Stimulated activated CD8-positive, alpha-beta memory T cell treated with anti-CD3 and anti-CD28 coated beads, Interleukin-15, amount 100 ng/mL, for 48 hours (primary cell): Measurements from ENCODE around the gene RIOX2.

Source experiments
- DNase-seq, 2 donors: peaks; one replicate each; pipeline ENCODE4 v3.0.0-alpha.2; 2020; ENCODE audit warnings: low read depth in 2 of 2

RIOX2 gene

GRCh38 chr3:97990624-97991292 lies 18.5 kb upstream of the RIOX2 start:
- DNase-seq: no peak

GRCh38 chr3:97988784-97989568 lies 16.7 kb upstream of the RIOX2 start:
- no peak for DNase-seq

GRCh38 chr3:97987306-97987705 lies 15.1 kb upstream of the RIOX2 start:
- DNase-seq: no peak

- no peak for DNase-seq
These were observed 11.8 kb upstream of the RIOX2 start for GRCh38 chr3:97983933-97984491.

GRCh38 chr3:97981886-97982285 lies 9.7 kb upstream of the RIOX2 start:
- DNase-seq: no peak

- no peak for DNase-seq
These were observed 7.4 kb upstream of the RIOX2 start for GRCh38 chr3:97979610-97980009.

GRCh38 chr3:97975466-97975865 lies 3.2 kb upstream of the RIOX2 start:
- no peak for DNase-seq

- DNase-seq: no peak
These were observed 2.8 kb upstream of the RIOX2 start for GRCh38 chr3:97974996-97975395.

GRCh38 chr3:97972976-97973375 lies 745 bp upstream of the RIOX2 start:
- DNase-seq: no peak

GRCh38 chr3:97970956-97971620 lies 1.1 kb downstream of the RIOX2 start:
- DNase-seq: no peak

- no peak for DNase-seq
These were observed 2.1 kb downstream of the RIOX2 start for GRCh38 chr3:97970156-97970555.

- no peak for DNase-seq
These were observed 2.7 kb downstream of the RIOX2 start for GRCh38 chr3:97969541-97969940.

GRCh38 chr3:97968376-97968775 lies 3.9 kb downstream of the RIOX2 start:
- no peak for DNase-seq

- DNase-seq: no peak
These were observed 4.3 kb downstream of the RIOX2 start for GRCh38 chr3:97967966-97968365.

GRCh38 chr3:97960993-97961766 lies 11.1 kb downstream of the RIOX2 start:
- DNase-seq: no peak

- DNase-seq: no peak
These were observed 11.7 kb downstream of the RIOX2 start for GRCh38 chr3:97960551-97960950.

GRCh38 chr3:97959872-97960271 lies 12.4 kb downstream of the RIOX2 start:
- DNase-seq: no peak

- DNase-seq: no peak
These were observed 13.4 kb downstream of the RIOX2 start for GRCh38 chr3:97958796-97959195.

- no peak for DNase-seq
These were observed 13.8 kb downstream of the RIOX2 start for GRCh38 chr3:97958396-97958795.

- no peak for DNase-seq
These were observed 14.5 kb downstream of the RIOX2 start for GRCh38 chr3:97957617-97958311.

GRCh38 chr3:97956051-97956450 lies 16.2 kb downstream of the RIOX2 start:
- DNase-seq: no peak
